ENCODE results near the gene UST.

- TF ChIP-seq CTCF (conservative IDR thresholded peaks at IDR 0.05) (no peak), ZFX (IDR thresholded peaks at IDR 0.05) (no peak)
Measured at GRCh38 chr6:148962854-148963515, 216.2 kb downstream of the UST start.

Measured in C4-2B (cell line).